Fibroblast of the conjunctiva (primary cell): Measurements from ENCODE around the gene NAPG.
A peak's percentile ranks its signal among the peaks of the same experiment; 100 is the strongest.
"Not testable (repeated sequence)": the region's sequence is repeated elsewhere in the genome, so short reads cannot be mapped to it uniquely, and the experiment has no call there.

ENCODE experiments used
- DNase-seq: peaks from one replicate; pipeline ENCODE4 v3.0.0-alpha.2; 2010; ENCODE audit warnings: low read depth

NAPG gene

GRCh38 chr18:10525697-10526560 lies at the start of gene NAPG:
TSS of gene NAPG (plus strand) at chr18:10526027. CDS start at chr18:10526103, 76 bp downstream.
- DNase-seq, result peak; percentile 85

GRCh38 chr18:10476338-10476791 lies 49.5 kb upstream of the NAPG start:
- peak; percentile 14 for DNase-seq

- DNase-seq, result no peak
Measured at GRCh38 chr18:10477121-10477862, 48.5 kb upstream of the NAPG start.

- no peak for DNase-seq
Measured at GRCh38 chr18:10477863-10478260, 48.0 kb upstream of the NAPG start.

GRCh38 chr18:10481831-10482230 lies 44.0 kb upstream of the NAPG start:
- no peak for DNase-seq

GRCh38 chr18:10482363-10482984 lies 43.4 kb upstream of the NAPG start:
- DNase-seq, result no peak

- no peak for DNase-seq
Measured at GRCh38 chr18:10482985-10483949, 42.6 kb upstream of the NAPG start.

GRCh38 chr18:10485475-10485874 lies 40.4 kb upstream of the NAPG start:
- DNase-seq, result no peak

- no peak for DNase-seq
Measured at GRCh38 chr18:10486362-10486761, 39.5 kb upstream of the NAPG start.

GRCh38 chr18:10487154-10487553 lies 38.7 kb upstream of the NAPG start:
- DNase-seq, result no peak

GRCh38 chr18:10488017-10488416 lies 37.8 kb upstream of the NAPG start:
- DNase-seq, result no peak

- no peak for DNase-seq
Measured at GRCh38 chr18:10490401-10491165, 35.2 kb upstream of the NAPG start.

- no peak for DNase-seq
Measured at GRCh38 chr18:10495936-10496335, 29.9 kb upstream of the NAPG start.

- DNase-seq, result no peak
Measured at GRCh38 chr18:10497206-10497749, 28.5 kb upstream of the NAPG start.

GRCh38 chr18:10499230-10499629 lies 26.6 kb upstream of the NAPG start:
- DNase-seq, result no peak

- DNase-seq, result no peak
Measured at GRCh38 chr18:10500038-10500437, 25.8 kb upstream of the NAPG start.

GRCh38 chr18:10504723-10505122 lies 21.1 kb upstream of the NAPG start:
- no peak for DNase-seq

GRCh38 chr18:10505892-10506291 lies 19.9 kb upstream of the NAPG start:
- not testable (repeated sequence) for DNase-seq

- no peak for DNase-seq
Measured at GRCh38 chr18:10508591-10508990, 17.2 kb upstream of the NAPG start.

GRCh38 chr18:10511236-10511635 lies 14.6 kb upstream of the NAPG start:
- no peak for DNase-seq
